KG1 (cell line): Measurements from ENCODE around the gene CENPV.
"Not testable (repeated sequence)": the region's sequence is repeated elsewhere in the genome, so short reads cannot be mapped to it uniquely, and the experiment has no call there.

Experiments
- DNase-seq: peaks from one replicate; lab custom pipeline; 2025; lab: John Stamatoyannopoulos, UW

CENPV gene

DNA sequence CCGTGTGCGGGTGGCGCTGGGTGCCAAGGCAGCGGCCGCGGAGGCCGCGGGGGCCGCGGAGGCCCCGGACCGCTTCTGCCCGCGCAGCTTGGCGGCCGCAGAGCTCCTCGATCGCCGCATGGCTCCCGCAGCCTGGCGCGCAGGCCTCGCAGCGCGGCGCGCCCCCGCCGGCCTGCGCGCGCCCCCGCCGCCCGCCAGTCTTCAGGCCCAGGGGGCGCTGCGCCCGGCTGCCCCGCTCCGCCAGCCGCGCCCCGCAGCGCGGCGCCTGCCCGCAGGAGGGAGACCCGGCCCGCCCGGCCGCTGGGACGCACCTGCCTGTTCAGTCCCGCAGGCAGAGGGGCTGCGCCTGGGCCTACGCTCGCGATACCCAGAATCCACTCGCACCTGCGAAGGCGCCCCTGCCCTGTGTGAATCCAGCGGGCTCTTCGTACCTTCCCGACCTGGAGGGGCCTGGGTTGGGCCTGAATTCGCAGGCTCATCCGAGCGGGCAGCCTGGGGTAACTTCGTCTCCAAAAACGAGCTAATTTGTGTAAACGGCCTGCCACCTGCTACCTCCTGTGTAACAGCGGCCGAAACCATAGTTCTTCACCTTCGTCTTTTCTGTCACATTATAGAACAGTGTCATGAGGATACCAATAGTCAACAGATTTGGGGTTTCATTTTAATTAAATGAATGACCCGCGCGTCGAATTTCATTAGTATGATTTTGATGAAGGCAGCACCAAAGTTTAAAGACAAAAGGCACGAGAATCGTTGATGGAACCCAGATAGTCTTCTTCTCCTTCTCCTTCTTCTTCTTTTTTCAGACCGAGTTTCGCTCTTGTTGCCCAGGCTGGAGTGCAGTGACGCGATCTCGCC, at the start of gene CENPV:
TSS of gene CENPV (minus strand) at position 153 of the 858 bp plus-strand sequence. CDS start at position 120, 33 bp downstream.
- no peak for DNase-seq

GRCh38 chr17:16398270-16399267, 45.3 kb upstream of the CENPV start:
- DNase-seq: no peak

DNA sequence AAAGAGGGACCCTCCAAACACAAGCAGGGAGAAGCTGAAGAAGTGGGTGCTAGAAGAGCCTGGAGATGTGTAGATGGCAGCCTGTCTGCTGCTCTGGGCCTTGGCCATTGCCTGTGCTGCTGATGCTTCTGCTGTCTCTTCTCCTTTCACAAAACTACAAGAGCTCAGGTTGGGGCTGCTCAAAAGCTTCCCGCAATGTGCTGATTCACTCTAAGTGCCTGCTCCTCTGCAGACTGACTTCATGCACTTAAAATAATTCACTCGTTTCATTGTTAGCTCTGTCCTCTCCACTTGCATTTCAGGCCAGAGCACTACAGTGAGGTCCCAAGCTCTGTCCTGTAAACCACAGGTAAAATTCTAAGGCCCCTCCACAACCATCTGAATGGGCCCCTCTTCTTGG, 43.4 kb upstream of the CENPV start:
- not testable (repeated sequence) for DNase-seq

DNA sequence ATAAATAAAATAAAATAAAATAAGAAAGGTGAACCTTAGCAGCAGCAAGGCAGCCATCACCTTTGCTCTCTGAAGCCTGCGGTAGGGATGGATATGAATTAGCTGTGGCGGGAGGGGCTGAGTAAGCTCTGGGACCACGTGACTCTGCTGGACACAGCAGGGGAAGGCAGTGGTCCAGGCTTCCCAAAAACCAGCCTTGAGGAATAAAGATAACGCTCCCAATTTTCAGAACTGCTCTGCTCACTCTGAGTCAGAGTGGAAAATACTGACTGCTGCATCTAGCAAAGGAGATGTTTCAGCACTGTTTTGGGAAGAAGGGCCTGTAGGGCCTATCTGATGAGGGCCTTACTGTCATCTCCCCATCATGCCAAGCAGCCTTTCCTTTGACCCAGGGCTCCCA, 42.6 kb upstream of the CENPV start:
- not testable (repeated sequence) for DNase-seq

GRCh38 chr17:16392491-16392890, 39.2 kb upstream of the CENPV start:
- not testable (repeated sequence) for DNase-seq

DNA sequence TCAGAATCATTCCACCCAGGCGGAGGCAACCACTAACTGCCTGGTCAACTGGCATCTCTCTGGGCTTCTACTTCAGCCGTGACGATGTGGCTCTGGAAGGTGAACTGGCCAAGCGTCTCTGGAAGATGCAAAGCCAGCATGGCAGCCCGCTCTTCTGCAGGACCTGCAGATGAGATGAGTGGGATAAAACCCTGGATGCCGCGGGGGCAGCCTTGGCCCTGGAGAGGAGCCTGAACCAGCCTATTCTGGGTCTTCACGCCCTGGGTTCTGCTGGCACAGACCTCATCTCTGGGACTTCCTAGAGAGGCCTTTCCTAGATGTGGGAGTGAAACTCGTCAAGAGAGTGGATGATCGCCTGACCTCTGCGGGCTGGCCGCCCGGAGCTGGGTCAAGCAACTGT, 38.2 kb upstream of the CENPV start:
- DNase-seq: no peak

DNA sequence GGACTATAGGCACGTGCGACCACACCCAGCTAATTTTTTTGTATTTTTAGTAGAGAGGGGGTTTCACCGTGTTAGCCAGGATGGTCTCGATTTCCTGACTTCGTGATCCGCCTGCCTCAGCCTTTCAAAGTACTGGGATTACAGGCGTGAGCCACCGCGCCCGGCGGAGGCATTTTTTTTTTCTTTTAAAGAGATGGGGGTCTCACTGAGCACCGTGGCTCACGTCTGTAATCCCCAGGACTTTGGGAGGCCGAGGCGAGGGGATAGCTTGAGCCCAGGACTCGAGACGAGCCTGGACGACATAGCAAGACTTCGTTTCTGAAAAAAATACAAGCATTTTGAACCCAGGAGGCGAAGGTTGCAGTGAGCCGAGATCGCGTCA, 32.8 kb upstream of the CENPV start:
- DNase-seq: not testable (repeated sequence)

GRCh38 chr17:16384557-16384956, 31.3 kb upstream of the CENPV start:
- DNase-seq: no peak

DNA sequence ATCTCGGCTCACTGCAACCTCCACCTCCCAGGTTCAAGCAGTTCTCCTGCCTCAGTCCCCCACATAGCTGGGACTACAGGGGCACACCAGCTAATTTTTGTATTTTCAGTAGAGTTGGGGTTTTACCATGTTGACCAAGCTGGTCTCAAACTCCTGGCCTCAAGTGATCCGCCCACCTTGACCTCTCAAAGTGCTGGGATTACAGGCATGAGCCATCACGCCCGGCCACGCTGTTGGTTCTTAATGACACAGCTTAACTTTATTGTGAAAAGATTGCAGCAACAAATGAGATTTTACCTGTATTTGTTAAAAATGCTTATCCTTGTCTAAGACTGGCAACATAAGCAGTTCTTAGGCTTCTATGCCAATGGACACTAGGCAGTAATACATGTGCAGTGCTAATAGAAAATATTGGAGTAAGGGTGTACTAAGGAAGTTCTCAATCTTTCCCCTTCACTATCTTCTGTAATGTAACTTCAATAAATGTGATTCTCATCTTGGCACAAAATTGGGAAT, 30.6 kb upstream of the CENPV start:
- DNase-seq: no peak

DNA sequence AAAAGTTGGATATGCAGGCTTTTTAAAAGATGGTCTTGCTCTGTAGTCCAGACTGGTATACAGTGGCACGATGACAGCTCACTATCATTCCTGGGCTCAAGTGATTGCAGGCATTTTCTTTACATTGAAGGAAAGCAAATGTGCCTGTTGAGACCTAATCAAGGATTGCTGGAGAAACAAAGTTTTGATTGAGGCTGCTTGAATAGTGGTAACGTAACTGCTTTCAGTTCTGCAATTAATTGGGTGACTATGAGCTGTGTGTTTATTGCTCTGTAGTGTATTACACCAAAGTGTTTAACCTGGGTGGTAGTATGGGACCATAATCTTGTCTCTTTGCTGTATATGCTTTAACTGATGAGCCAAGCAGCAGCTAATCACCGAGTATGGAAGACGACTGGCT, 29.9 kb upstream of the CENPV start:
- DNase-seq: no peak

- DNase-seq: no peak
Observed at GRCh38 chr17:16381496-16381820, 28.2 kb upstream of the CENPV start.

DNA sequence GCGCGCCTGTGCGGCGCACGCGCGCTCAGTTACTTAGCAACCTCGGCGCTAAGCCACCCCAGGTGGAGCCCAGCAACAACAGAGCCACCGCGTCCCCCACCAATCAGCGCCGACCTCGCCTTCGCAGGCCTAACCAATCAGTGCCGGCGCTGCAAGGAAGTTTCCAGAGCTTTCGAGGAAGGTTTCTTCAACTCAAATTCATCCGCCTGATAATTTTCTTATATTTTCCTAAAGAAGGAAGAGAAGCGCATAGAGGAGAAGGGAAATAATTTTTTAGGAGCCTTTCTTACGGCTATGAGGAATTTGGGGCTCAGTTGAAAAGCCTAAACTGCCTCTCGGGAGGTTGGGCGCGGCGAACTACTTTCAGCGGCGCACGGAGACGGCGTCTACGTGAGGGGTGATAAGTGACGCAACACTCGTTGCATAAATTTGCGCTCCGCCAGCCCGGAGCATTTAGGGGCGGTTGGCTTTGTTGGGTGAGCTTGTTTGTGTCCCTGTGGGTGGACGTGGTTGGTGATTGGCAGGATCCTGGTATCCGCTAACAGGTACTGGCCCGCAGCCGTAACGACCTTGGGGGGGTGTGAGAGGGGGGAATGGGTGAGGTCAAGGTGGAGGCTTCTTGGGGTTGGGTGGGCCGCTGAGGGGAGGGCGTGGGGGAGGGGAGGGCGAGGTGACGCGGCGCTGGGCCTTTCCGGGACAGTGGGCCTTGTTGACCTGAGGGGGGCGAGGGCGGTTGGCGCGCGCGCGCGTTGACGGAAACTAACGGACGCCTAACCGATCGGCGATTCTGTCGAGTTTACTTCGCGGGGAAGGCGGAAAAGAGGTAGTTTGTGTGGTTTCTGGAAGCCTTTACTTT, 27.6 kb upstream of the CENPV start, which contains the start of gene UBB:
TSS of gene UBB (plus strand) at position 452 of the 856 bp plus-strand sequence. CDS start 817 bp downstream, outside the sequence.
- DNase-seq: peak; percentile 64

DNA sequence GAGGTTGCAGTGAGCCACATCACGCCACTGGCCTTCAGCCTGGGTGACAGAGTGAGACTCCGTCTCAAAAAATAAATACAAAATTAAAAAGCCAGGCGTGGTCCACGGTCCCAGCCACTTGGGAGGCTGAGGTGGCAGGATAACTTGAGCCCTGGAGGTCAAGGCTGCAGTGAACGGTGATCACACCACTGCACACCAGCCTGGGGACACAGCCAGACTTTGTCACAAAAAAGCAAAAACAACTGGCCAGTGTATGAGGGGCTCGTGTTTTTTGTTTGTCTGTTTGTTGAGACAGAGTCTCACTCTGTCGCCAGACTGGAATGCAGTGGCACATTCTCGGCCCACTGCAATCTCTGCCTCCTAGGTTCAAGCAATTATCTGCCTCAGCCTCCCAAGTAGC, 26.4 kb upstream of the CENPV start:
- DNase-seq: no peak

- DNase-seq: no peak
Observed at GRCh38 chr17:16378636-16379282, 25.5 kb upstream of the CENPV start.

GRCh38 chr17:16377941-16378341, 24.7 kb upstream of the CENPV start:
- no peak for DNase-seq

DNA sequence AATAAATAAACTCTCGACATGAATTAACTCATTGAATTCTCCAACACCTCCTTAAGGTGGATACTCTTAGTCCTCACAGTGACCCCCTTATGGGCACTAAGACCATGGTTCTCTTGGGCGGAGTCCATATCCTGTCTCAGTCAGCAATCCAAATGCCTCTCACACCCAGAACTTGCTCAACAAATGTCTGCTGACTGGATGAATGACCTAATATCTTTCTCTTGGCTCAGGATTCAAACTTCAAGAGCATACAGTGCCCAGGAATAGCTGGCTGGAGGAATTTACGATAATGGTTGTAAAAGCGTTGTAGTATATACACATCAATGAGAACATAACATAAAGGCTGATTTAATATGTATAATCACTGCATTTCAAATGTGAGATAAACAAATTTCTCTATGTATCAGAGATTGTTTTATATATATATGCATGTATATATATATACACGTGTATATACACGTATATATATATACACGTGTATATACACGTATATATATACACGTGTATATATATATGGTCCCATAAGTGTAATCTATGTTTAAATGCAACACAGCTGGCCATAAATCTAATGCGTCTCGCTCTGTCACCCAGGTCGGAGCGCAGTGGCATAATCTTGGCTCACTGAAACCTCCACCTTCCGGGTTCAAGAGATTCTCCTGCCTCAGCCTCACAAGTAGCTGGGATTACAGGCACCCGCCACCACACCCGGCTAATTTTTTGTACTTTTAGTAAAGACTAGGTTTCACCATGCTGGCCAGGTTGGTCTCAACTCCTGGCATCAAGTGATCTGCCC, 21.1 kb upstream of the CENPV start:
- no peak for DNase-seq

GRCh38 chr17:16371742-16372141, 18.5 kb upstream of the CENPV start:
- DNase-seq: no peak

GRCh38 chr17:16364625-16365024, 11.4 kb upstream of the CENPV start:
- no peak for DNase-seq

DNA sequence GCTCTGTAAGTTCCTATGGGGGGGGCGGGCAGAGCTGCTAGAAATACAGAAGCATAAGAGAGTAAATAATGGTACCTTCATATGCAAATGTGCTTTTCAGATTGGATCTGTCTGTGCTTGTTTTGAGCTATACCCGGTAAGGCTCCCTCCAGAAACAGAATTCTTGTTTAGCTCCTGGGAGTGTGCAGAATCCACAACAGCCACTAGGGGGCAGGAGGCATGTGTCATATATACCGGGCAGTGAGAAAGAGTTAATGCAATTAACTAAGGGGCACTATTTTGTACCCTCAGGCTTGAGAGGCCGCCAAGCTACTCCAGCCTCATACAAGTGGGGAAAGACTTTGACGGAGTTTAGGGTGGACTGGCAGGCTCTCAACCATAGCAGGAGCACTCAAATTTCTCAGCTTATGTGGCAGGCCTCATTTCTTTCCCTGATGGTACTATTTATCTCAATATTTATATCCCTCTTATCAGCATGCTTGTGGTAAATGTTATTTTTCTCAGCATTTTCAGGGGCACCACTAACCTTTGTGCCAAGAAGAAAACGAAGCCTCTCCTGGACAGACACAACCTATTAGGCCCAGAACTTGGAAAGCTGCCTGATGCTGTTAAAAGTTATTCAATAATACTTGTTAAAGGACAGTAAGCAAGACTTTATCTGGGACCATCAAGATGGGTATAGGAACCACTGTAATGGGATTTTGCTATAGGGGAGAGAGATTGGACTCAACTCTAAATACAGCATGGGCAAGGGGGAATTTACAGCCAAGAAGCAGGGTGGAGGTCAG, 10.7 kb upstream of the CENPV start:
- peak; percentile 8 for DNase-seq
